ENCODE data around the gene GH2.
A peak's percentile ranks its signal among the peaks of the same experiment; 100 is the strongest.
"Not testable (repeated sequence)": the region's sequence is repeated elsewhere in the genome, so short reads cannot be mapped to it uniquely, and the experiment has no call there.

GH2 gene

DNA sequence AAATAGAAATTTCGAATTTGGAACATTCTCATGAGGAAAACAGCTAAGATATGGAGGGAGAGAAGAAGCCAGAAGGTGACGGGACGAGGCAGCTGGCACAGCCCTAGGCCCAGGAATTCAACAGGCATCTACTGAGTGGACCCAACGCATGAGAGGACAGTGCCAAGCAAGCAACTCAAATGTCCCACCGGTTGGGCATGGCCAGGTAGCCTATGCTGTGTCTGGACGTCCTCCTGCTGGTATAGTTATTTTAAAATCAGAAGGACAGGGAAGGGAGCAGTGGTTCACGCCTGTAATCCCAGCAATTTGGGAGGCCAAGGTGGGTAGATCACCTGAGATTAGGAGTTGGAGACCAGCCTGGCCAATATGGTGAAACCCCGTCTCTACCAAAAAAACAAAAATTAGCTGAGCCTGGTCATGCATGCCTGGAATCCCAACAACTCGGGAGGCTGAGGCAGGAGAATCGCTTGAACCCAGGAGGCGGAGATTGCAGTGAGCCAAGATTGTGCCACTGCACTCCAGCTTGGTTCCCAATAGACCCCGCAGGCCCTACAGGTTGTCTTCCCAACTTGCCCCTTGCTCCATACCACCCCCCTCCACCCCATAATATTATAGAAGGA lies 34.9 kb upstream of the GH2 start:
- H3K4me3 ChIP-seq (ENCODE audit: low read depth, low read length): no peak overlapping the region
- TF ChIP-seq, protein P1, sequence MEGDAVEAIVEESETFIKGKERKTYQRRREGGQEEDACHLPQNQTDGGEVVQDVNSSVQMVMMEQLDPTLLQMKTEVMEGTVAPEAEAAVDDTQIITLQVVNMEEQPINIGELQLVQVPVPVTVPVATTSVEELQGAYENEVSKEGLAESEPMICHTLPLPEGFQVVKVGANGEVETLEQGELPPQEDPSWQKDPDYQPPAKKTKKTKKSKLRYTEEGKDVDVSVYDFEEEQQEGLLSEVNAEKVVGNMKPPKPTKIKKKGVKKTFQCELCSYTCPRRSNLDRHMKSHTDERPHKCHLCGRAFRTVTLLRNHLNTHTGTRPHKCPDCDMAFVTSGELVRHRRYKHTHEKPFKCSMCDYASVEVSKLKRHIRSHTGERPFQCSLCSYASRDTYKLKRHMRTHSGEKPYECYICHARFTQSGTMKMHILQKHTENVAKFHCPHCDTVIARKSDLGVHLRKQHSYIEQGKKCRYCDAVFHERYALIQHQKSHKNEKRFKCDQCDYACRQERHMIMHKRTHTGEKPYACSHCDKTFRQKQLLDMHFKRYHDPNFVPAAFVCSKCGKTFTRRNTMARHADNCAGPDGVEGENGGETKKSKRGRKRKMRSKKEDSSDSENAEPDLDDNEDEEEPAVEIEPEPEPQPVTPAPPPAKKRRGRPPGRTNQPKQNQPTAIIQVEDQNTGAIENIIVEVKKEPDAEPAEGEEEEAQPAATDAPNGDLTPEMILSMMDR (conservative IDR thresholded peaks at IDR 0.05; ENCODE audit: low read depth, low read length): no peak
- no peak for DNase-seq (ENCODE audit: low read depth)

DNA sequence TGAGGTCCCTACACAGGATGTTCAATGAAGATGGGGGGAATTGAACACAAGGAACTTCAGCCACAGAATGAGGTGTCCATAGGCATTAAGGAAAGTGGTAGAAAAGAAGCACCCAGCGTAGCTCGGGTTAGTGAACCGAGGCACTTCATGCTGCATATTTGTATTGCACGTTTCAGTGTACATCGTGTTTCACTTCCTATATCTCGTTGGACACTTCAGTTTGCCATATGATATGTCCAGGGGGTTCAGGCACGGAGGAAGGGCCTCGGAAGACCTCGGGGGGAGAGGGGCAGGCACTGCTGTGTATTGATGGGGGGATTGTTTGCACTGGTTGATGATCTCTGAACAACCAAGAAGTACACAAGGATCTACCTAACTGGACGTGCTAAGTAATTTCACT lies 34.0 kb upstream of the GH2 start:
- H3K4me3 ChIP-seq (ENCODE audit: low read depth, low read length); DNase-seq (ENCODE audit: low read depth): not testable (repeated sequence)

DNA sequence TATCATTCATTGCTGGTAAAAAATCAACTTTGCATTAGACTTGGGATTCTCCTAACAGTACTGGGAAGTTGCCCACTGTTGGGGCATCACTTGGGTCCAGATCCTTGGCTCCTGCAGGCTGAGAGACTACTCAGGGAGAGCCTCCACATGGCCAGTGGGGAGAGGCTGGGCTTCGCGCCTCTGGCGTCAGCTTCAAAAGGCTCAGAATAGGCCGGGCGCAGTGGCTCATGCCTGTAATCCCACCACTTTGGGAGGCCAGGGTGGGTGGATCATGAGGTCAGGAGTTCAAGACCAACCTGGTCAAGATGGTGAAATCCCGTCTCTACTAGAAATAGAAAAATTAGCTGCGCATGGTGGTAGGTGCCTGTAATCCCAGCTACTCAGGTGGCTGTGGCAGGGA lies 32.7 kb upstream of the GH2 start:
- TF ChIP-seq, protein P1 (conservative IDR thresholded peaks at IDR 0.05; ENCODE audit: low read depth, low read length): no peak
- H3K4me3 ChIP-seq (ENCODE audit: low read depth, low read length): no peak overlapping the region
- DNase-seq (ENCODE audit: low read depth): no peak

DNA sequence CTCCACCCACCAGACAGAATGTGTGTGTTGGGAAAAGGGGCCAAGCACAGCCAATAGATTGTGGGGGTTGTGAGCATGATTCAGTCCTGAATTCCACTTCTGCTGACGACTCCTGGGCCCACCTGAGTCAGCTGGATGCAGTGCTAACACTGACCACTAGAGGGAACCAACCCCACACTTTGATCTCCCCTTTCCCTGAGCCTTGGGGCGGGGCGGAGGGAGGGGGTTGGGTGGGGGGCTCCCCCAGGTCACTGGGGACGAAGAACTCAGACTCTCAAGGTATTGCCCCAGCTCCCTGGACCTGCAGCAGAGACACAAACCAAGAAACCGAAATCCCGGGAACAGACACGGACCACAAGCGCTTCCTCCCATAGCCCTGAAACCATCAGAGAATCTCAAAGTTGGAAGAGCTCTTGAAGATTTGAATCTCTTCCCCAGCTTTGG lies 29.9 kb upstream of the GH2 start:
- TF ChIP-seq, protein P1 (conservative IDR thresholded peaks at IDR 0.05; ENCODE audit: low read depth, low read length): peak; percentile 72
- H3K4me3 ChIP-seq (ENCODE audit: low read depth, low read length): no peak overlapping the region
- DNase-seq (ENCODE audit: low read depth): peak; percentile 20

DNA sequence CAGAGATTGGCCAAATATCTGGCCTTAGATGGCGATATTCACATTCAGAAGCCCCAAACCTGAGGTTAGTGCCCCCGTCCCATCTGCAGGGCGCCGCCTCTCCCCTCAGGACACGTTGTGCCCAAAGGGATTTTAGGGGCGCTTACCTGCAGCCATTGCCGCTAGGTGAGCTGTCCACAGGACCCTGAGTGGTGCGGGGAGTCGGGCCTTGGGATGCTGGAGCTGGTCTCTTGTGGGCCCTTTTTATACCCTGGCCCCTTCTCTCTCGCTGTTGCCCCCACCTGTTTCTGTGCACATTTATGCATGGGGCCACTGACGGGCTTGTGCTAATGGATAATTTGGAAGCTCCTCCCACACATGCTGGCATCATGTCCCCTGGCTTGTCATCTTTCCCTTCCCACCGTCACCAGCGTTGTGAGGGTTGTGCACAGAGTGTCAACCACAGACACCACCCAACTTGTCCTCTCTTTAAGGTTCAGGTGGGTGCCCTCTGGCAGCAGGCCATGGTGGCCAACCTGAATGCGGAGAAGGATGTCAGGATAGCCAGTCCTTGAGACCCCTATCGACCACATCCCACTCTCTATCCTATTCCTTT lies 29.4 kb upstream of the GH2 start, which contains the start of gene CSHL1:
CSHL1 (minus strand) TSS at position 218 of the 595 bp plus-strand sequence; CDS start at position 156, 62 bp downstream.
- H3K4me3 ChIP-seq (ENCODE audit: low read depth, low read length): no peak within 1 kb of the TSS
- no peak for DNase-seq (ENCODE audit: low read depth)
- TF ChIP-seq, protein P1 (conservative IDR thresholded peaks at IDR 0.05; ENCODE audit: low read depth, low read length): no peak

DNA sequence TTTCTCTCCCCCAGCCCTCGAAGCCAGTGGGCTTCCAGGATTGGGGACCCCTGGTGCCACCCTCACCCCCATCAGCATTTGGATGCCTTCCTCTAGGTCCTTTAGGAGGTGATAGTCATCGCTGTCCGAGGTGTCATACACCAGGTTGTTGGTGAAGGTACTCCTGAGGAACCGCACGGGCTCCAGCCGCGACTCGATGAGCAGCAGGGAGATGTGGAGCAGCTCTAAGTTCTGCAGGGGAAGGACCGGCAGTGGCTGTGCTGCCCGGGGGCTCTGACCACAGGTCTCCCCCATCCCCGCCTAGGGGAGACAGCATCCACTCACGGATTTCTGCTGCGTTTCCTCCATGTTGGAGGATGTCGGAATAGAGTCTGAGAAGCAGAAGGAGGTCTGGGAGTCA lies 28.4 kb upstream of the GH2 start:
- H3K4me3 ChIP-seq (ENCODE audit: low read depth, low read length): no peak overlapping the region
- no peak for DNase-seq (ENCODE audit: low read depth)
- TF ChIP-seq, protein P1 (conservative IDR thresholded peaks at IDR 0.05; ENCODE audit: low read depth, low read length): no peak

DNA sequence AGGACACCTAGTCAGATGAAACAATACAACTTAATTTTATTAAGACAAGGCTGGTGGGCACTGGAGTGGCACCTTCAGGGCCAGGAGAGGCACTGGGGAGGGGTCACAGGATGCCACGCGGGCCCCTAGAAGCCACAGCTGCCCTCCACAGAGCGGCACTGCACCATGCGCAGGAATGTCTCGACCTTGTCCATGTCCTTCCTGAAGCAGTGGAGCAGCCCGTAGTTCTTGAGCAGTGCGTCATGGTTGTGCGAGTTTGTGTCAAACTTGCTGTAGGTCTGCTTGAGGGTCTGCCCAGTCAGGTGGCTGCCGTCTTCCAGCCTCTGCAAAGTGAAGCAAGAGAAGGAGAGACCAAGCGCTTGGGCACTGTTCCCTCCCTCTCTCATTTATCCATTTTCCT lies 27.8 kb upstream of the GH2 start:
- H3K4me3 ChIP-seq (ENCODE audit: low read depth, low read length); DNase-seq (ENCODE audit: low read depth): not testable (repeated sequence)

DNA sequence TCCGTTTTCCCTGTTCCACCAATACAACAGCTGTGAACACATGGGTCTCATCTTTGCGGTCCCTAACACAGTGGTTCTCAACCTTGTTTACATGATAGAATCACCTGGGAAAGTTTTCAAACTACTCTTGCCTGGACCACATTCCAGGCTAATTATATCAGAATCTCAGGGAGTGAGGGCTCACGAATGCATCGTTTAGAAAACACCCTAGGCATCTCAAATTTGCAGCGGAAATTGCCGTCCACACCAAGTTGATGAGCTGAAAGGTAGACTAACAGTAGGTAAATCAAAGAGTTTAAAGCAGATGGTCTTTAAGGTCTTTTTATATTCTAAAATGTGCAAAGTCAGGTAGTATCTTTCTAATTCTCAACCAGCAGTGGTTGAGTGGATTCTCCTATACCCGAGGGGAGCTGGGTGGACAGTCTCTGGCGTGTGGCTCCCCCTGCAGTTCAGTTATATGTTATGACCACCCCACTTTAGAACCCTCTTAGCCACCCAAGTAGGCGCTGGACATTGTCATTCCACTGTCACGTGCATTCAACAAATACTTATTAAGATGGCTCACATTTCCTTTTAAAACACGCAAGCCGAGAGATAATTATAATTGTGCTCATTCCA lies 25.5 kb upstream of the GH2 start:
- DNase-seq (ENCODE audit: low read depth): peak; percentile 41
- TF ChIP-seq, protein P1 (conservative IDR thresholded peaks at IDR 0.05; ENCODE audit: low read depth, low read length): peak; percentile 45
- not testable (repeated sequence) for H3K4me3 ChIP-seq (ENCODE audit: low read depth, low read length)

DNA sequence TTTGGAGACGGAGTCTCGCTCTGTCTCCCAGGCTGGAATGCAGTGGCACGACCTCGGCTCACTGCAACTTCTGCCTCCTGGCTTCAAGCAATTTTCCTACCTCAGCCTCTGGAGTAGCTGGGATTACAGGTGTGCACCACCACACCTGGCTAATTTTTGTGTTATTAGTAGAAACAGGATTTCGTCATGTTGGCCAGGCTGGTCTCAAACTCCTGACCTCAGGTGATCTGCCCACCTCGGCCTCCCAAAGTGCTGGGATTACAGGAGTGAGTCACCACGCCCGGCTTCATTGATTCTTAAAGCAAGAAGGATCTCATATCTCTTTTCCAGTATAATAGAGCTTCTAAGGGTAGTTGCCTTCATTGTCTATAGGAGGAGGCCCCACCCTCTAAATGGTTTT lies 23.1 kb upstream of the GH2 start:
- not testable (repeated sequence) for DNase-seq (ENCODE audit: low read depth); H3K4me3 ChIP-seq (ENCODE audit: low read depth, low read length)
